Neural cell (in vitro differentiated cells): ENCODE data around the gene ADAT1. TPM values are rescaled to one million over a fixed set of nuclear protein-coding genes. Genes with fewer than 3 reads are reported as not detected.

Source experiments
- H2AFZ ChIP-seq: fragments of 200-600, 300-800 bp; sonication (generic), shearing (Covaris generic); 2 replicates; pipeline ENCODE4 v1.6.0; 2014; ENCODE audit warnings: low read depth, mild to moderate bottlenecking, antibody characterized with exemption, low read length, moderate library complexity
- H3F3A ChIP-seq: fragments of 200-600 bp; shearing (Covaris generic); 2 replicates; pipeline ENCODE4 v1.6.1; 2016; ENCODE audit warnings: mild to moderate bottlenecking, moderate library complexity, mixed read lengths, antibody characterized with exemption, low read length; ENCODE audit not compliant: insufficient read depth, poor library complexity, severe bottlenecking
- H3K27ac ChIP-seq: fragments of 200-600, 300-800 bp; sonication (generic), shearing (Covaris generic); 2 replicates; pipeline ENCODE4 v1.5.1; 2014; ENCODE audit warnings: mild to moderate bottlenecking, low read length, moderate library complexity
- H3K27me3 ChIP-seq: fragments of 300-800, 200-600 bp; sonication (generic), shearing (Covaris generic); 2 replicates; pipeline ENCODE4 v1.6.0; 2014; ENCODE audit warnings: mild to moderate bottlenecking, low read depth, low read length, moderate library complexity; ENCODE audit not compliant: insufficient read depth
- H3K36me3 ChIP-seq: fragments of 300-800, 200-600 bp; sonication (generic), shearing (Covaris generic); 2 replicates; pipeline ENCODE4 v1.5.1; 2014; ENCODE audit warnings: mild to moderate bottlenecking, antibody characterized with exemption, low read length, moderate library complexity; ENCODE audit not compliant: insufficient read depth
- H3K4me2 ChIP-seq: fragments of 300-800, 200-600 bp; sonication (generic), shearing (Covaris generic); 2 replicates; pipeline ENCODE4 v1.6.0; 2014; ENCODE audit warnings: mild to moderate bottlenecking, low read length
- H3K4me3 ChIP-seq: fragments of 300-800, 200-600 bp; sonication (generic), shearing (Covaris generic); 2 replicates; pipeline ENCODE4 v1.5.1; 2014; ENCODE audit warnings: mild to moderate bottlenecking, low read length, moderate library complexity
- H3K79me2 ChIP-seq: fragments of 200-600 bp; shearing (Covaris generic); replicated peaks from 2 replicates; pipeline ENCODE4 v1.6.0; 2014; ENCODE audit warnings: mild to moderate bottlenecking, low read length, moderate library complexity; ENCODE audit not compliant: insufficient read depth
- H3K9ac ChIP-seq: fragments of 300-800, 200-600 bp; sonication (generic), shearing (Covaris generic); 2 replicates; pipeline ENCODE4 v1.6.1; 2016; ENCODE audit warnings: mild to moderate bottlenecking, low read length, mixed read lengths
- H3K9me2 ChIP-seq: fragments of 200-600 bp; shearing (Covaris generic); 2 replicates; pipeline ENCODE4 v1.6.1; 2016; ENCODE audit warnings: mild to moderate bottlenecking, low read length, mixed read lengths; ENCODE audit not compliant: insufficient read depth
- H3K9me3 ChIP-seq: fragments of 200-600, 300-800 bp; sonication (generic), shearing (Covaris generic); 2 replicates; pipeline ENCODE4 v1.6.1; 2016; ENCODE audit warnings: mild to moderate bottlenecking, mixed run types, low read length, moderate library complexity, mixed read lengths
- H4K20me1 ChIP-seq: fragments of 200-600 bp; shearing (Covaris generic); 2 replicates; pipeline ENCODE4 v1.6.1; 2016; ENCODE audit warnings: mild to moderate bottlenecking, mixed run types; ENCODE audit not compliant: insufficient read depth
- CTCF ChIP-seq: fragments of 450-650 bp; IDR thresholded peaks from 2 replicates; pipeline ENCODE4 v1.5.1; 2014; ENCODE audit warnings: antibody characterized with exemption, mild to moderate bottlenecking, moderate library complexity; ENCODE audit not compliant: poor library complexity, severe bottlenecking
- EP300 ChIP-seq: fragments of 450-650 bp; conservative IDR thresholded peaks from 2 replicates; pipeline ENCODE4 v1.6.1; 2014; ENCODE audit warnings: antibody characterized with exemption, mild to moderate bottlenecking, moderate library complexity; ENCODE audit not compliant: poor library complexity, severe bottlenecking
- EZH2 ChIP-seq: fragments of 200-600, 300-800 bp; shearing (Covaris generic), sonication (generic); IDR thresholded peaks from 2 replicates; pipeline ENCODE4 v1.6.1; 2014; ENCODE audit warnings: antibody characterized with exemption, low read length, borderline replicate concordance, mild to moderate bottlenecking; ENCODE audit not compliant: insufficient read depth, poor library complexity, severe bottlenecking
- MXI1 ChIP-seq: fragments of 450-650 bp; conservative IDR thresholded peaks from 2 replicates; pipeline ENCODE4 v1.6.1; 2014; ENCODE audit warnings: antibody characterized with exemption, mild to moderate bottlenecking; ENCODE audit not compliant: poor library complexity, severe bottlenecking
- POLR2AphosphoS5 ChIP-seq: IDR thresholded peaks from 2 replicates; pipeline ENCODE4 v1.6.1; 2012
- RAD21 ChIP-seq: fragments of 450-650 bp; conservative IDR thresholded peaks from 2 replicates; pipeline ENCODE4 v1.6.1; 2014; ENCODE audit warnings: antibody characterized with exemption, mild to moderate bottlenecking, moderate library complexity
- REST ChIP-seq: IDR thresholded peaks from 2 replicates; pipeline ENCODE4 v1.6.1; 2012; ENCODE audit warnings: borderline replicate concordance
- SMC3 ChIP-seq: fragments of 450-650 bp; conservative IDR thresholded peaks from 2 replicates; pipeline ENCODE4 v1.6.1; 2014; ENCODE audit warnings: antibody characterized with exemption, mild to moderate bottlenecking, moderate library complexity; ENCODE audit not compliant: poor library complexity
- TAF1 ChIP-seq: IDR thresholded peaks from 2 replicates; pipeline ENCODE4 v1.6.1; 2012; ENCODE audit warnings: low read depth
- polyA minus RNA-seq: library from RNA; depleted of rRNA, polyadenylated mRNA; stranded (reverse); fragments of >200 nt; gene quantifications from 2 replicates; pipeline ENCODE4 v1.2.3, GENCODE V29; 2014
- polyA plus RNA-seq: library from polyadenylated mRNA; depleted of rRNA; stranded (reverse); fragments of >200 nt; gene quantifications from 2 replicates; pipeline ENCODE4 v1.2.3, GENCODE V29; 2014

ADAT1 gene
- 62.8 and 64.5 TPM in 2 replicates for polyA plus RNA-seq
- polyA minus RNA-seq, result 172 and 179 TPM in 2 replicates

- Histone ChIP-seq H3K27me3 (no peaks in the 10 kb centered on the region), H3K4me2 (peak within 1 kb of the TSS; percentile 98), H3K9me2 (no peaks in the 10 kb centered on the region), H2AFZ (peak within 1 kb of the TSS; percentile 65), H3F3A (no peaks in the 10 kb centered on the region), H3K4me3 (peak within 1 kb of the TSS; percentile 79), H4K20me1 (no peaks in the 10 kb centered on the region), H3K27ac (peak within 1 kb of the TSS; percentile 87), H3K9me3 (no peaks in the 10 kb centered on the region), H3K36me3 (peaks cover 2% of the 10 kb centered on the region), H3K79me2 (peaks cover 4% of the 10 kb centered on the region), H3K9ac (peak within 1 kb of the TSS; percentile 88)
- TF ChIP-seq EZH2 (no peak), SMC3 (peak; percentile 54), EP300 (peak; percentile 44), RAD21 (peak; percentile 29), MXI1 (peak; percentile 97), REST (peak; percentile 53), TAF1 (peak; percentile 44), CTCF (no peak), POLR2AphosphoS5 (peak; percentile 96)
Measured at GRCh38 chr16:75622761-75623605, at the start of gene ADAT1. ADAT1 (minus strand) TSS chr16:75623281; CDS start chr16:75620799, 2,482 bp downstream.

- Histone ChIP-seq H3K4me3 (no peak overlapping the region), H3K36me3 (no peaks in the 10 kb centered on the region), H3K9me2 (no peaks in the 10 kb centered on the region), H3K79me2 (no peaks in the 10 kb centered on the region), H3F3A (no peaks in the 10 kb centered on the region), H3K4me2 (no peak overlapping the region), H2AFZ (no peak overlapping the region), H3K9ac (no peak overlapping the region), H3K27ac (no peak overlapping the region), H3K27me3 (no peaks in the 10 kb centered on the region), H3K9me3 (no peaks in the 10 kb centered on the region), H4K20me1 (no peaks in the 10 kb centered on the region)
- TF ChIP-seq MXI1, result no peak
- no peak for TF ChIP-seq SMC3
- no peak for TF ChIP-seq REST
- TF ChIP-seq EP300, result no peak
- TF ChIP-seq TAF1, result no peak
- TF ChIP-seq EZH2, result no peak
- TF ChIP-seq CTCF, result no peak
- no peak for TF ChIP-seq RAD21
- no peak for TF ChIP-seq POLR2AphosphoS5
Measured at GRCh38 chr16:75667503-75667902, 44.4 kb upstream of the ADAT1 start.
